Prostate gland (tissue), 2 donors: ENCODE data around the gene MGRN1. TPM values are rescaled to one million over a fixed set of nuclear protein-coding genes. Genes with fewer than 3 reads are reported as not detected.

ENCODE experiments used
- DNase-seq: peaks from one replicate; pipeline ENCODE4 v3.0.0-alpha.2; 2019; ENCODE audit warnings: low spot score
- H3K27ac ChIP-seq, 2 donors: fragments of 200-600 bp; sonication (generic); 2 replicates each; pipeline ENCODE4 v1.5.1; 2017 to 2019
- H3K27me3 ChIP-seq: fragments of 200-600 bp; sonication (generic); replicated peaks from 2 replicates; pipeline ENCODE4 v1.5.1; 2019; ENCODE audit not compliant: insufficient read depth
- H3K36me3 ChIP-seq, 2 donors: fragments of 200-600 bp; sonication (generic); 1 replicate in 1 of 2; 2 replicates in 1 of 2; pipeline versions ENCODE4 v1.5.1 to v1.8.1; 2017 to 2019
- H3K4me1 ChIP-seq: fragments of 200-600 bp; sonication (generic); replicated peaks from 2 replicates; pipeline ENCODE4 v1.5.1; 2019
- H3K4me3 ChIP-seq, 2 donors: fragments of 200-600 bp; sonication (generic); 2 replicates each; pipeline ENCODE4 v1.5.1; 2017 to 2019
- H3K9me3 ChIP-seq: fragments of 200-600 bp; sonication (generic); 2 replicates; pipeline ENCODE4 v1.5.1; 2017
- POLR2A ChIP-seq: fragments of 450-650 bp; IDR thresholded peaks from one replicate; pipeline ENCODE4 v1.6.1; 2016; ENCODE audit warnings: antibody characterized with exemption, mild to moderate bottlenecking
- POLR2AphosphoS5 ChIP-seq: sonication (generic); formaldehyde crosslinking; IDR thresholded peaks from one replicate; pipeline ENCODE4 v1.6.1; 2017; ENCODE audit warnings: antibody characterized with exemption
- WGBS: methylation state at CpG from one replicate; pipeline ENCODE4 v1.1.5; 2018; 5-methylcytosine and 5-hydroxymethylcytosine counted together
- intact Hi-C: fragments of 100-400 bp; cut with DNase I; formaldehyde crosslinking; loops from one replicate; pipeline ENCODE4 v1.14.2; 2022
- total RNA-seq, 2 donors: library from RNA; depleted of rRNA; stranded (reverse); fragments of >200 nt; gene quantifications; one replicate each; pipeline ENCODE4 v1.1.0, GENCODE V29; 2016
- TF ChIP-seq, protein P1 (sequence below), 4 experiments: fragments of 200-600 bp in 2 of 4; fragments of 450-650 bp in 2 of 4; sonication (generic) in 2 of 4; IDR thresholded peaks; 1 replicate in 3 of 4; 2 replicates in 1 of 4; pipeline ENCODE4 v1.5.1; 2016 to 2019; ENCODE audit warnings: antibody characterized with exemption in 4 of 4, mild to moderate bottlenecking in 2 of 4, moderate library complexity in 2 of 4

Gene MGRN1
- total RNA-seq, 2 donors from 2014 or later = 59.6 to 101 TPM

DNA sequence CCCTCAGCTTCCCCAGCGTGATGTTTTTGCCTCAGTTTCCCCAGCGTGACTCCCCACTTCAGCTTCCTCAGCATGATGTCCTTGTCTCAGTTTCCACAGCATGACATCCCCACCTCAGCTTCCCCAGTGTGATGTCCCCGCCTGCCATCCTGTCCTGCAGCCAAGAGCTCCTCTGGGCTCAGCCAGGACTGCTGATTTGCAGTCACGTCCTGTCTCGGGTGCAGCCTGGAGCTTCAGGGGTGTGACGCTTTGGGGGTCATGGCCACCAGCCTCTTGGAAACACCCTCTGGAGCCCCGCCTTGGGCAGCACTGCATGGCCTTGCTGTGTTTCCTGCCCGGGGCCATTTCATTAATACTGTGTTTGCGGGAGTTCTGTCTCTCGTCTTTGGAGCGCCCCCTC is 52.2 kb downstream of the MGRN1 start:
- Histone ChIP-seq H3K9me3 (no peaks in the 10 kb centered on the region), H3K4me1 (peaks cover 18% of the 10 kb centered on the region), H3K4me3 (no peak overlapping the region), H3K36me3 (peaks cover 0 to 3% of the 10 kb centered on the region in 2 donors), H3K27ac (no peak overlapping the region), H3K27me3 (no peaks in the 10 kb centered on the region)
- 71% methylated on average over 11 of the region's 11 CpGs for WGBS
- intact Hi-C loops = no loop called here
- no peak for TF ChIP-seq POLR2A
- TF ChIP-seq, protein P1, sequence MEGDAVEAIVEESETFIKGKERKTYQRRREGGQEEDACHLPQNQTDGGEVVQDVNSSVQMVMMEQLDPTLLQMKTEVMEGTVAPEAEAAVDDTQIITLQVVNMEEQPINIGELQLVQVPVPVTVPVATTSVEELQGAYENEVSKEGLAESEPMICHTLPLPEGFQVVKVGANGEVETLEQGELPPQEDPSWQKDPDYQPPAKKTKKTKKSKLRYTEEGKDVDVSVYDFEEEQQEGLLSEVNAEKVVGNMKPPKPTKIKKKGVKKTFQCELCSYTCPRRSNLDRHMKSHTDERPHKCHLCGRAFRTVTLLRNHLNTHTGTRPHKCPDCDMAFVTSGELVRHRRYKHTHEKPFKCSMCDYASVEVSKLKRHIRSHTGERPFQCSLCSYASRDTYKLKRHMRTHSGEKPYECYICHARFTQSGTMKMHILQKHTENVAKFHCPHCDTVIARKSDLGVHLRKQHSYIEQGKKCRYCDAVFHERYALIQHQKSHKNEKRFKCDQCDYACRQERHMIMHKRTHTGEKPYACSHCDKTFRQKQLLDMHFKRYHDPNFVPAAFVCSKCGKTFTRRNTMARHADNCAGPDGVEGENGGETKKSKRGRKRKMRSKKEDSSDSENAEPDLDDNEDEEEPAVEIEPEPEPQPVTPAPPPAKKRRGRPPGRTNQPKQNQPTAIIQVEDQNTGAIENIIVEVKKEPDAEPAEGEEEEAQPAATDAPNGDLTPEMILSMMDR (IDR thresholded peaks at IDR 0.05) = no peak
- no peak for TF ChIP-seq POLR2AphosphoS5
- DNase-seq = no peak

DNA sequence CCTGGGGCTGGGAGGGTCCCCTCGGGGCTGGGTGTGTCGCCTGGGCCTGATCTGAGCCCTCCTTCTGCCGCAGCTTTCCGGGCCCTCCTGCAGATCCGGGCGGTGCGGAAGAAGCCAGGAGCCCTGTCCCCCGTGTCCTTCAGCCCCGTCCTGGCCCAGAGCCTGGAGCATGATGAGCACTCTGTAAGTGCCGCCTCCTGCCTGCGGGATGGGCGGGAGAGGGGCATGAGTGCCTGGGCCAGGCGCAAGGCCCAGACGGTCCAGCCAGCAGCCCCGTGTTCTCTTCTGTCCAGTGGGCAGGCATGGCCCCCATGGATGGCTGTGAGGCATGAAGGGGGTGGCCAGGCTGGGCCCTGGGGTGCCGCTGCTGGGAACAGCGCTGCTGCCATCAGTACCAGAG is 52.8 kb downstream of the MGRN1 start:
- WGBS = 83% methylated on average over 15 of the region's 17 CpGs

DNA sequence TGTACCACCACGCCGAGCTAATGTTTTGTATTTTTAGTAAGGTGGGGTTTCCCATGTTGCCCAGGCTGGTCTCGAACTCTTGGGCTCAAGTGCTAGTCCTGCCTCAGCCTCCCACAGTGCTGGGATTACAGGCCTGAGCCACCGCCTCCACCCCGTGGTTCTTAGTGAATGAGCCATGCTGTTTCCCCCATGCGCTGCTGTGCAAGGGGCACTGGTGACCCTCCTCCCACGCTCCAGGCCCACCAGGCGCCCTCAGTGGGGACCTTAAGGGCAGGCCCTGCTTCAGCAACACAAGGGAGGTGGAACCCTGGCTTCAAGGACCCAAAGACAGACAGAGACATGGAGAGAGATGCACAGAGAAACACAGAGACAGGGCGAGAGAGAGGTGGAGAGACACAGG is 53.4 kb downstream of the MGRN1 start:
- Histone ChIP-seq H3K36me3 (peaks cover 0 to 3% of the 10 kb centered on the region in 2 donors), H3K4me3 (no peak overlapping the region), H3K27me3 (no peaks in the 10 kb centered on the region), H3K9me3 (no peaks in the 10 kb centered on the region), H3K27ac (peak overlapping the region in 1 of 2 donors; percentile 96), H3K4me1 (peaks cover 18% of the 10 kb centered on the region)
- no peak for DNase-seq
- intact Hi-C loops = no loop called here
- WGBS = 96% methylated on average over 9 of the region's 9 CpGs
- TF ChIP-seq, protein P1 (IDR thresholded peaks at IDR 0.05) = no peak
- TF ChIP-seq POLR2A (no peak), POLR2AphosphoS5 (no peak)

More for the DNA sequence above, 52.8 kb downstream of the MGRN1 start:
- H3K36me3 ChIP-seq = peaks cover 0 to 3% of the 10 kb centered on the region in 2 donors
- no peak for TF ChIP-seq POLR2A
- TF ChIP-seq POLR2AphosphoS5 = no peak
- TF ChIP-seq, protein P1 (IDR thresholded peaks at IDR 0.05) = no peak
- peaks cover 18% of the 10 kb centered on the region for H3K4me1 ChIP-seq
- no peaks in the 10 kb centered on the region for H3K9me3 ChIP-seq
- no peak for DNase-seq
- no peak overlapping the region for H3K27ac ChIP-seq
- H3K27me3 ChIP-seq = no peaks in the 10 kb centered on the region
- H3K4me3 ChIP-seq = no peak overlapping the region
- intact Hi-C loops = no loop called here

DNA sequence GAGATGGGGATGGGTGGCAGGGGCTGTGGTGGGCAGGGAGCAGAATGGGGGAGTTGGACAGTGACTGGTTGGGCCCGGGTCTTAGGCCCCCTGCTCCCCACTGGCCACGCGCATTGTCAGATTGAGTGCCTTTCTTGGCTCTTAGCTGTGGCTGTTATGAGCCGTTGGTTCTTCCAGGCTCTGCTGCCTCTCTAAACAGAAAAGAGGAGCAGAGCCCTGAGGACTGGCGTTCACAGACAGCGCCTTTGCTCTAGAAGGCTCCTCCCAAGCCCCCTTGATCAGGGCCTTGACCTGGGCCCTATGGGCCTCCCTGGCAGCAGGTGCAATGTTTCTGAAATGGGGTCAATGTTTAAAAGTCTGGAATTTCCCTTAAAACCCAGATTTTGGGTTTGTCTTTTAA is 54.0 kb downstream of the MGRN1 start:
- Histone ChIP-seq H3K27me3 (no peaks in the 10 kb centered on the region), H3K4me1 (peaks cover 18% of the 10 kb centered on the region), H3K9me3 (no peaks in the 10 kb centered on the region), H3K36me3 (peaks cover 0 to under 1% of the 10 kb centered on the region in 2 donors), H3K27ac (peak overlapping the region; percentile 91 to 96), H3K4me3 (no peak overlapping the region)
- intact Hi-C loops = no loop called here
- no peak for TF ChIP-seq POLR2AphosphoS5
- no peak for TF ChIP-seq POLR2A
- TF ChIP-seq, protein P1 (IDR thresholded peaks at IDR 0.05) = no peak
- no peak for DNase-seq
- 80% methylated on average over 6 of the region's 6 CpGs for WGBS

DNA sequence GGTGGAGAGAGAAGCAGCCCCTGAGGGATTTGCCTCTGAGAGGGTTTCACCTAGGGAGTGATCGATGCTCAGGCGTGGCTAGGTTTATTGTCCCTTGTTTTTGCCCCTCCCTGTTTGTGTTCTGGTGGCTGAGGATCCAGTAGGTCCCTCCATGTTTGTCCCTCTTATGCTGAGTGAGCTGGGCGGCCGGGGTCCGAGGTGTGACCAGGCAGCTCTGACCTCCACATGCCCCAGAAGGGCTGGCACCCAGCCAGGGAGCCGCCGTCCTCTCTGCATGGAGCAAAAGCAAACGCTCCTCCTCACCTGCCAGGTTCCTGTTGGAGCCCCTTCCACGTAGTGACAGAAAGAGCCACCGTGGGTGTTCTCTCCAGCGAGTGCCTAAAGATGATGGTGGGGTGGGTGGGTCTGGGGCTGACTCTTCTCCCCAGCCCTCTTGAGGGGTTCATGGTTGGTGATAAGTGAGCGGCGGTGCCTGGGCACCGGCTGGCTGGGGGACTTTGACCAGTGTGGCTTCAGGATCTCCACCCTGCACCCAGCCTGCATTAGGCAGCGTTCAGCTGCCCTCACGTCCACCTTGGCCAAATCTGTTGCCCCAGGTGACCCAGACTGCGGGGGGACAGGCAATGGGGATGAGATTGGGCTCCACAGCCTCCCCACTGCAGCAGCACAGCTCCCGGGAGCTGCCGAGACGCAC is 54.7 kb downstream of the MGRN1 start:
- H3K9me3 ChIP-seq = no peaks in the 10 kb centered on the region
- intact Hi-C loops = no loop called here
- H3K27me3 ChIP-seq = no peaks in the 10 kb centered on the region
- peak overlapping the region; percentile 26 to 39 for H3K4me3 ChIP-seq
- peak; percentile 45 for DNase-seq
- H3K36me3 ChIP-seq = no peaks in the 10 kb centered on the region
- peaks cover 18% of the 10 kb centered on the region for H3K4me1 ChIP-seq
- TF ChIP-seq, protein P1 (IDR thresholded peaks at IDR 0.05) = no peak
- no peak for TF ChIP-seq POLR2A
- 29% methylated on average over 20 of the region's 20 CpGs for WGBS
- H3K27ac ChIP-seq = peak overlapping the region; percentile 91 to 96
